WTC11 (cell line): ENCODE data around the gene ELOB. TPM values are rescaled to one million over a fixed set of nuclear protein-coding genes. Genes with fewer than 3 reads are reported as not detected.

ENCODE experiments used
- ATAC-seq: fragments of 200-7000 bp; cut with Tn5 transposase; 2 replicates; pipeline ENCODE4 v1.10.0; 2021; ENCODE audit warnings: mild to moderate bottlenecking, moderate library complexity
- CTCF ChIA-PET: fragments of 300-600 bp; sonication (Branson Sonifier 250); formaldehyde crosslinking; loops from one replicate; lab custom pipeline; 2021; ENCODE audit warnings: antibody characterized with exemption; lab: Charles Lee
- POLR2A ChIA-PET: fragments of 350-600 bp; sonication (Branson Sonifier 250); formaldehyde crosslinking; loops from one replicate; lab custom pipeline; 2021; ENCODE audit warnings: antibody characterized with exemption; lab: Charles Lee
- DNase-seq: peaks from one replicate; pipeline ENCODE4 v3.0.0; 2021; ENCODE audit warnings: low spot score
- H3K27ac Mint-ChIP-seq: 2 replicates; pipeline ENCODE4 v1.8.0; 2021; ENCODE audit warnings: mixed read lengths
- H3K27me3 Mint-ChIP-seq: 2 replicates; pipeline ENCODE4 v1.8.0; 2021; ENCODE audit warnings: low read depth, mild to moderate bottlenecking, moderate library complexity, mixed read lengths
- H3K36me3 Mint-ChIP-seq: 2 replicates; pipeline ENCODE4 v1.8.0; 2021; ENCODE audit warnings: mixed read lengths
- H3K4me1 Mint-ChIP-seq: 2 replicates; pipeline ENCODE4 v1.8.0; 2022; ENCODE audit warnings: mixed read lengths
- H3K4me3 Mint-ChIP-seq: 2 replicates; pipeline ENCODE4 v1.8.0; 2021; ENCODE audit warnings: mild to moderate bottlenecking, moderate library complexity, mixed read lengths
- H3K9me3 Mint-ChIP-seq: 2 replicates; pipeline ENCODE4 v1.8.0; 2021; ENCODE audit warnings: mixed read lengths
- EMX1 ChIP-seq: fragments of 250-450 bp; sonication (Bioruptor Pico); IDR thresholded peaks from 2 replicates; pipeline ENCODE4 v1.8.0; 2021; ENCODE audit warnings: mild to moderate bottlenecking
- GRHL2 ChIP-seq: fragments of 250-450 bp; sonication (Bioruptor Pico); IDR thresholded peaks from 2 replicates; pipeline ENCODE4 v1.8.0; 2022; ENCODE audit warnings: mild to moderate bottlenecking, moderate library complexity; ENCODE audit not compliant: insufficient replicate concordance, severe bottlenecking
- KAT7 ChIP-seq: sonication (generic); formaldehyde crosslinking; IDR thresholded peaks from 2 replicates; pipeline ENCODE4 v1.8.1; 2023; ENCODE audit warnings: missing genetic modification reagents, mild to moderate bottlenecking, borderline replicate concordance
- MYBL2 ChIP-seq: sonication (generic); formaldehyde crosslinking; IDR thresholded peaks from 2 replicates; pipeline ENCODE4 v1.8.1; 2023; ENCODE audit warnings: mild to moderate bottlenecking, moderate library complexity, missing genetic modification reagents
- NFE2L1 ChIP-seq: sonication (generic); formaldehyde crosslinking; IDR thresholded peaks from 2 replicates; pipeline ENCODE4 v1.8.1; 2023; ENCODE audit warnings: missing genetic modification reagents
- RELA ChIP-seq: sonication (generic); formaldehyde crosslinking; IDR thresholded peaks from 2 replicates; pipeline ENCODE4 v1.8.1; 2022; ENCODE audit warnings: missing genetic modification reagents, mild to moderate bottlenecking, borderline replicate concordance
- TP53 ChIP-seq: sonication (generic); formaldehyde crosslinking; IDR thresholded peaks from 2 replicates; pipeline ENCODE4 v1.8.1; 2023; ENCODE audit warnings: mild to moderate bottlenecking, missing genetic modification reagents
- ZNF232 ChIP-seq: sonication (generic); formaldehyde crosslinking; IDR thresholded peaks from 2 replicates; pipeline ENCODE4 v1.8.0; 2022; ENCODE audit warnings: mild to moderate bottlenecking, missing genetic modification reagents
- ZNF263 ChIP-seq: sonication (generic); formaldehyde crosslinking; IDR thresholded peaks from 2 replicates; pipeline ENCODE4 v1.8.1; 2022; ENCODE audit warnings: low read depth, mild to moderate bottlenecking, moderate library complexity, missing genetic modification reagents
- total RNA-seq: library from RNA; stranded (reverse); gene quantifications from 3 replicates; pipeline ENCODE4 v1.2.3, GENCODE V29; 2021
- TF ChIP-seq, protein P1 (sequence below): sonication (generic); formaldehyde crosslinking; IDR thresholded peaks from 2 replicates; pipeline ENCODE4 v1.8.1; 2023; ENCODE audit warnings: mild to moderate bottlenecking, missing genetic modification reagents, moderate library complexity
- TF ChIP-seq, protein P2 (sequence below): sonication (generic); formaldehyde crosslinking; IDR thresholded peaks from 2 replicates; pipeline ENCODE4 v1.8.1; 2022; ENCODE audit warnings: missing genetic modification reagents, borderline replicate concordance
- TF ChIP-seq, protein P3 (sequence below): sonication (generic); formaldehyde crosslinking; IDR thresholded peaks from 2 replicates; pipeline ENCODE4 v1.8.0; 2022; ENCODE audit warnings: mild to moderate bottlenecking, missing genetic modification reagents
- TF ChIP-seq, protein P4 (sequence below): fragments of 250-450 bp; sonication (Bioruptor Pico); IDR thresholded peaks from 2 replicates; pipeline ENCODE4 v1.9.0; 2021; ENCODE audit warnings: mild to moderate bottlenecking, borderline replicate concordance
- TF ChIP-seq, protein P5 (sequence below): fragments of 250-450 bp; sonication (Bioruptor Pico); IDR thresholded peaks from 2 replicates; pipeline ENCODE4 v1.9.0; 2021; ENCODE audit warnings: mild to moderate bottlenecking
- TF ChIP-seq, protein P6 (sequence below): sonication (generic); formaldehyde crosslinking; IDR thresholded peaks from 2 replicates; pipeline ENCODE4 v1.8.1; 2022; ENCODE audit warnings: low read depth, missing genetic modification reagents, borderline replicate concordance
- TF ChIP-seq, protein P7 (sequence below): fragments of 250-450 bp; sonication (Bioruptor Pico); IDR thresholded peaks from 2 replicates; pipeline ENCODE4 v2.1.2; 2022; ENCODE audit warnings: mild to moderate bottlenecking, moderate library complexity
- TF ChIP-seq, protein P8 (sequence below): sonication (generic); formaldehyde crosslinking; IDR thresholded peaks from 2 replicates; pipeline ENCODE4 v1.8.0; 2023; ENCODE audit warnings: missing genetic modification reagents, mild to moderate bottlenecking, borderline replicate concordance

Gene ELOB
- total RNA-seq, 1 experiment from 2014 or later: 252 TPM

DNA sequence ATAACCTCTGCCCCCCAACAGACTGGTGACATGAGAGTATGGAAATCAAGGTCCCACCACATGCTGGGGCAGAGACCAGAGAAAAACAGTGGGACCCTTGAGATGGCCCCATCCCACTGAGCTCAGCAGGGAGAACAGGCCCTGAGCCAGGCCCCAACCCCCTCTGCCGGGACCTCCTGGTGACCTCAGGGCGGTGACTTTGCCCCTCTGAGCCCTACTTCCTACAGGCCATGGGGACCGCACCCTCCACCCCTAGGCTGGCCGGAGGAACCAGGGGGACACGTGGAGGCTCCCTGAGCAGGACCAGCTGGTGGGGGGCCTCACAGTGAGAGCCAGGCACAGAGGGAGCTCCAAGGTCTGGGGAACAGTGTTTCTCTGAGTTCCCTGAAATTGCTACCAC lies 38.5 kb downstream of the ELOB start:
- Mint-ChIP-seq H3K9me3 (no peaks in the 10 kb centered on the region), H3K27me3 (no peaks in the 10 kb centered on the region), H3K36me3 (no peaks in the 10 kb centered on the region), H3K4me1 (no peaks in the 10 kb centered on the region), H3K4me3 (no peak overlapping the region)
- ChIA-PET POLR2A (interaction anchor here (0.9 kb wide), 1 partner anchor 13 kb away, joined by 3 read pairs; no protein-coding TSS in a partner anchor), CTCF (no interaction called here)
- TF ChIP-seq TP53 (CRISPR knock-in tag) (no peak), RELA (CRISPR knock-in tag) (no peak), MYBL2 (CRISPR knock-in tag) (no peak), ZNF263 (no peak), NFE2L1 (CRISPR knock-in tag) (no peak)
- TF ChIP-seq, protein P1, sequence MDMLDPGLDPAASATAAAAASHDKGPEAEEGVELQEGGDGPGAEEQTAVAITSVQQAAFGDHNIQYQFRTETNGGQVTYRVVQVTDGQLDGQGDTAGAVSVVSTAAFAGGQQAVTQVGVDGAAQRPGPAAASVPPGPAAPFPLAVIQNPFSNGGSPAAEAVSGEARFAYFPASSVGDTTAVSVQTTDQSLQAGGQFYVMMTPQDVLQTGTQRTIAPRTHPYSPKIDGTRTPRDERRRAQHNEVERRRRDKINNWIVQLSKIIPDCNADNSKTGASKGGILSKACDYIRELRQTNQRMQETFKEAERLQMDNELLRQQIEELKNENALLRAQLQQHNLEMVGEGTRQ (CRISPR knock-in tag): no peak
- TF ChIP-seq, protein P2, sequence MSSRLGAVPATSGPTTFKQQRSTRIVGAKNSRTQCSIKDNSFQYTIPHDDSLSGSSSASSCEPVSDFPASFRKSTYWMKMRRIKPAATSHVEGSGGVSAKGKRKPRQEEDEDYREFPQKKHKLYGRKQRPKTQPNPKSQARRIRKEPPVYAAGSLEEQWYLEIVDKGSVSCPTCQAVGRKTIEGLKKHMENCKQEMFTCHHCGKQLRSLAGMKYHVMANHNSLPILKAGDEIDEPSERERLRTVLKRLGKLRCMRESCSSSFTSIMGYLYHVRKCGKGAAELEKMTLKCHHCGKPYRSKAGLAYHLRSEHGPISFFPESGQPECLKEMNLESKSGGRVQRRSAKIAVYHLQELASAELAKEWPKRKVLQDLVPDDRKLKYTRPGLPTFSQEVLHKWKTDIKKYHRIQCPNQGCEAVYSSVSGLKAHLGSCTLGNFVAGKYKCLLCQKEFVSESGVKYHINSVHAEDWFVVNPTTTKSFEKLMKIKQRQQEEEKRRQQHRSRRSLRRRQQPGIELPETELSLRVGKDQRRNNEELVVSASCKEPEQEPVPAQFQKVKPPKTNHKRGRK (CRISPR knock-in tag): no peak
- TF ChIP-seq, protein P3, sequence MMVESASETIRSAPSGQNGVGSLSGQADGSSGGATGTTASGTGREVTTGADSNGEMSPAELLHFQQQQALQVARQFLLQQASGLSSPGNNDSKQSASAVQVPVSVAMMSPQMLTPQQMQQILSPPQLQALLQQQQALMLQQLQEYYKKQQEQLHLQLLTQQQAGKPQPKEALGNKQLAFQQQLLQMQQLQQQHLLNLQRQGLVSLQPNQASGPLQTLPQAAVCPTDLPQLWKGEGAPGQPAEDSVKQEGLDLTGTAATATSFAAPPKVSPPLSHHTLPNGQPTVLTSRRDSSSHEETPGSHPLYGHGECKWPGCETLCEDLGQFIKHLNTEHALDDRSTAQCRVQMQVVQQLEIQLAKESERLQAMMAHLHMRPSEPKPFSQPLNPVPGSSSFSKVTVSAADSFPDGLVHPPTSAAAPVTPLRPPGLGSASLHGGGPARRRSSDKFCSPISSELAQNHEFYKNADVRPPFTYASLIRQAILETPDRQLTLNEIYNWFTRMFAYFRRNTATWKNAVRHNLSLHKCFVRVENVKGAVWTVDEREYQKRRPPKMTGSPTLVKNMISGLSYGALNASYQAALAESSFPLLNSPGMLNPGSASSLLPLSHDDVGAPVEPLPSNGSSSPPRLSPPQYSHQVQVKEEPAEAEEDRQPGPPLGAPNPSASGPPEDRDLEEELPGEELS (CRISPR knock-in tag): no peak
- TF ChIP-seq, protein P4, sequence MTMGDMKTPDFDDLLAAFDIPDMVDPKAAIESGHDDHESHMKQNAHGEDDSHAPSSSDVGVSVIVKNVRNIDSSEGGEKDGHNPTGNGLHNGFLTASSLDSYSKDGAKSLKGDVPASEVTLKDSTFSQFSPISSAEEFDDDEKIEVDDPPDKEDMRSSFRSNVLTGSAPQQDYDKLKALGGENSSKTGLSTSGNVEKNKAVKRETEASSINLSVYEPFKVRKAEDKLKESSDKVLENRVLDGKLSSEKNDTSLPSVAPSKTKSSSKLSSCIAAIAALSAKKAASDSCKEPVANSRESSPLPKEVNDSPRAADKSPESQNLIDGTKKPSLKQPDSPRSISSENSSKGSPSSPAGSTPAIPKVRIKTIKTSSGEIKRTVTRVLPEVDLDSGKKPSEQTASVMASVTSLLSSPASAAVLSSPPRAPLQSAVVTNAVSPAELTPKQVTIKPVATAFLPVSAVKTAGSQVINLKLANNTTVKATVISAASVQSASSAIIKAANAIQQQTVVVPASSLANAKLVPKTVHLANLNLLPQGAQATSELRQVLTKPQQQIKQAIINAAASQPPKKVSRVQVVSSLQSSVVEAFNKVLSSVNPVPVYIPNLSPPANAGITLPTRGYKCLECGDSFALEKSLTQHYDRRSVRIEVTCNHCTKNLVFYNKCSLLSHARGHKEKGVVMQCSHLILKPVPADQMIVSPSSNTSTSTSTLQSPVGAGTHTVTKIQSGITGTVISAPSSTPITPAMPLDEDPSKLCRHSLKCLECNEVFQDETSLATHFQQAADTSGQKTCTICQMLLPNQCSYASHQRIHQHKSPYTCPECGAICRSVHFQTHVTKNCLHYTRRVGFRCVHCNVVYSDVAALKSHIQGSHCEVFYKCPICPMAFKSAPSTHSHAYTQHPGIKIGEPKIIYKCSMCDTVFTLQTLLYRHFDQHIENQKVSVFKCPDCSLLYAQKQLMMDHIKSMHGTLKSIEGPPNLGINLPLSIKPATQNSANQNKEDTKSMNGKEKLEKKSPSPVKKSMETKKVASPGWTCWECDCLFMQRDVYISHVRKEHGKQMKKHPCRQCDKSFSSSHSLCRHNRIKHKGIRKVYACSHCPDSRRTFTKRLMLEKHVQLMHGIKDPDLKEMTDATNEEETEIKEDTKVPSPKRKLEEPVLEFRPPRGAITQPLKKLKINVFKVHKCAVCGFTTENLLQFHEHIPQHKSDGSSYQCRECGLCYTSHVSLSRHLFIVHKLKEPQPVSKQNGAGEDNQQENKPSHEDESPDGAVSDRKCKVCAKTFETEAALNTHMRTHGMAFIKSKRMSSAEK (CRISPR knock-in tag): no peak
- TF ChIP-seq, all 79 proteins: peak for 0
- DNase-seq: no peak
- ATAC-seq: no peak
- H3K27ac Mint-ChIP-seq: no peak overlapping the region

DNA sequence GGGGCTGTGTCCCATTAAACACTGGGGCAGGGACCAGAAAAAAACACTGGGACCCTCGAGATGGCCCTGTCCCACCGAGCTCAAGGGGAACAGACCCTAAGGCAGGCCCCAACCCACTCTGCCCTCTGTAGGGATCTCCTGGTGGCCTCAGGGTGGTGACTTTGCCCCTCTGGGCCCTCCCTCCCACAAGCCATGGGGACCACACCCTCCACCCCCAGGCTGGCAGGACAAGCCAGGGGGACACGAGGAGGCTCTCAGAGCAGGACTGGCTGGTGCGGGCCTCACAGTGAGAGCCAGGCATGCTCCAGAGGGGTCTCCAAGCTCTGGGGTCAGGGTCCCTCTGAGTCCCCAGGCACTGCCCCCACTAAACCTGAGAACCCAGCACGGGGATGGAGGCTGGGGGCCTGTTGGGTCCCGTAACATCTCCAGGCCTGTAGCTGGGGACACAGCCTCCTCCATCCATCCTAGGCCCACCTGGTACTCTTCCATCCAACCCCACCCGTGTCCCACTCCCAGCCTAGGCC lies 39.1 kb downstream of the ELOB start:
- DNase-seq (no peak), ATAC-seq (no peak)
- no peak overlapping the region for H3K4me3 Mint-ChIP-seq
- ChIA-PET CTCF (no interaction called here), POLR2A (interaction anchor here (0.9 kb wide), 1 partner anchor 13 kb away, joined by 3 read pairs; no protein-coding TSS in a partner anchor)
- no peak overlapping the region for H3K27ac Mint-ChIP-seq
- no peaks in the 10 kb centered on the region for H3K36me3 Mint-ChIP-seq
- no peaks in the 10 kb centered on the region for H3K4me1 Mint-ChIP-seq
- H3K27me3 Mint-ChIP-seq: no peaks in the 10 kb centered on the region; the same call in 1 of the 2 replicates
- H3K9me3 Mint-ChIP-seq: no peaks in the 10 kb centered on the region
- TF ChIP-seq, protein P5, sequence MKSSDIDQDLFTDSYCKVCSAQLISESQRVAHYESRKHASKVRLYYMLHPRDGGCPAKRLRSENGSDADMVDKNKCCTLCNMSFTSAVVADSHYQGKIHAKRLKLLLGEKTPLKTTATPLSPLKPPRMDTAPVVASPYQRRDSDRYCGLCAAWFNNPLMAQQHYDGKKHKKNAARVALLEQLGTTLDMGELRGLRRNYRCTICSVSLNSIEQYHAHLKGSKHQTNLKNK (CRISPR knock-in tag): no peak
- TF ChIP-seq KAT7 (CRISPR knock-in tag): no peak
- TF ChIP-seq, protein P6, sequence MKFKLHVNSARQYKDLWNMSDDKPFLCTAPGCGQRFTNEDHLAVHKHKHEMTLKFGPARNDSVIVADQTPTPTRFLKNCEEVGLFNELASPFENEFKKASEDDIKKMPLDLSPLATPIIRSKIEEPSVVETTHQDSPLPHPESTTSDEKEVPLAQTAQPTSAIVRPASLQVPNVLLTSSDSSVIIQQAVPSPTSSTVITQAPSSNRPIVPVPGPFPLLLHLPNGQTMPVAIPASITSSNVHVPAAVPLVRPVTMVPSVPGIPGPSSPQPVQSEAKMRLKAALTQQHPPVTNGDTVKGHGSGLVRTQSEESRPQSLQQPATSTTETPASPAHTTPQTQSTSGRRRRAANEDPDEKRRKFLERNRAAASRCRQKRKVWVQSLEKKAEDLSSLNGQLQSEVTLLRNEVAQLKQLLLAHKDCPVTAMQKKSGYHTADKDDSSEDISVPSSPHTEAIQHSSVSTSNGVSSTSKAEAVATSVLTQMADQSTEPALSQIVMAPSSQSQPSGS: no peak
- TF ChIP-seq, protein P7, sequence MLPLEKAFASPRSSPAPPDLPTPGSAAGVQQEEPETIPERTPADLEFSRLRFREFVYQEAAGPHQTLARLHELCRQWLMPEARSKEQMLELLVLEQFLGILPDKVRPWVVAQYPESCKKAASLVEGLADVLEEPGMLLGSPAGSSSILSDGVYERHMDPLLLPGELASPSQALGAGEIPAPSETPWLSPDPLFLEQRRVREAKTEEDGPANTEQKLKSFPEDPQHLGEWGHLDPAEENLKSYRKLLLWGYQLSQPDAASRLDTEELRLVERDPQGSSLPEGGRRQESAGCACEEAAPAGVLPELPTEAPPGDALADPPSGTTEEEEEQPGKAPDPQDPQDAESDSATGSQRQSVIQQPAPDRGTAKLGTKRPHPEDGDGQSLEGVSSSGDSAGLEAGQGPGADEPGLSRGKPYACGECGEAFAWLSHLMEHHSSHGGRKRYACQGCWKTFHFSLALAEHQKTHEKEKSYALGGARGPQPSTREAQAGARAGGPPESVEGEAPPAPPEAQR: no peak
- no peak for TF ChIP-seq GRHL2 (CRISPR knock-in tag)
- TF ChIP-seq EMX1 (CRISPR knock-in tag): no peak
- TF ChIP-seq, protein P8, sequence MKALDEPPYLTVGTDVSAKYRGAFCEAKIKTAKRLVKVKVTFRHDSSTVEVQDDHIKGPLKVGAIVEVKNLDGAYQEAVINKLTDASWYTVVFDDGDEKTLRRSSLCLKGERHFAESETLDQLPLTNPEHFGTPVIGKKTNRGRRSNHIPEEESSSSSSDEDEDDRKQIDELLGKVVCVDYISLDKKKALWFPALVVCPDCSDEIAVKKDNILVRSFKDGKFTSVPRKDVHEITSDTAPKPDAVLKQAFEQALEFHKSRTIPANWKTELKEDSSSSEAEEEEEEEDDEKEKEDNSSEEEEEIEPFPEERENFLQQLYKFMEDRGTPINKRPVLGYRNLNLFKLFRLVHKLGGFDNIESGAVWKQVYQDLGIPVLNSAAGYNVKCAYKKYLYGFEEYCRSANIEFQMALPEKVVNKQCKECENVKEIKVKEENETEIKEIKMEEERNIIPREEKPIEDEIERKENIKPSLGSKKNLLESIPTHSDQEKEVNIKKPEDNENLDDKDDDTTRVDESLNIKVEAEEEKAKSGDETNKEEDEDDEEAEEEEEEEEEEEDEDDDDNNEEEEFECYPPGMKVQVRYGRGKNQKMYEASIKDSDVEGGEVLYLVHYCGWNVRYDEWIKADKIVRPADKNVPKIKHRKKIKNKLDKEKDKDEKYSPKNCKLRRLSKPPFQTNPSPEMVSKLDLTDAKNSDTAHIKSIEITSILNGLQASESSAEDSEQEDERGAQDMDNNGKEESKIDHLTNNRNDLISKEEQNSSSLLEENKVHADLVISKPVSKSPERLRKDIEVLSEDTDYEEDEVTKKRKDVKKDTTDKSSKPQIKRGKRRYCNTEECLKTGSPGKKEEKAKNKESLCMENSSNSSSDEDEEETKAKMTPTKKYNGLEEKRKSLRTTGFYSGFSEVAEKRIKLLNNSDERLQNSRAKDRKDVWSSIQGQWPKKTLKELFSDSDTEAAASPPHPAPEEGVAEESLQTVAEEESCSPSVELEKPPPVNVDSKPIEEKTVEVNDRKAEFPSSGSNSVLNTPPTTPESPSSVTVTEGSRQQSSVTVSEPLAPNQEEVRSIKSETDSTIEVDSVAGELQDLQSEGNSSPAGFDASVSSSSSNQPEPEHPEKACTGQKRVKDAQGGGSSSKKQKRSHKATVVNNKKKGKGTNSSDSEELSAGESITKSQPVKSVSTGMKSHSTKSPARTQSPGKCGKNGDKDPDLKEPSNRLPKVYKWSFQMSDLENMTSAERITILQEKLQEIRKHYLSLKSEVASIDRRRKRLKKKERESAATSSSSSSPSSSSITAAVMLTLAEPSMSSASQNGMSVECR (CRISPR knock-in tag): no peak
- TF ChIP-seq ZNF232 (CRISPR knock-in tag): no peak
